Measurements from ENCODE around the gene INSM2.

The INSM2 gene

GRCh38 chr14:35533357-35534207, at the start of gene INSM2:
Gene INSM2 (plus strand): TSS chr14:35534164. CDS start chr14:35534253, 89 bp downstream.
- peak; percentile 81 for DNase-seq (ENCODE audit: low spot score)
- TF ChIP-seq, protein P1, sequence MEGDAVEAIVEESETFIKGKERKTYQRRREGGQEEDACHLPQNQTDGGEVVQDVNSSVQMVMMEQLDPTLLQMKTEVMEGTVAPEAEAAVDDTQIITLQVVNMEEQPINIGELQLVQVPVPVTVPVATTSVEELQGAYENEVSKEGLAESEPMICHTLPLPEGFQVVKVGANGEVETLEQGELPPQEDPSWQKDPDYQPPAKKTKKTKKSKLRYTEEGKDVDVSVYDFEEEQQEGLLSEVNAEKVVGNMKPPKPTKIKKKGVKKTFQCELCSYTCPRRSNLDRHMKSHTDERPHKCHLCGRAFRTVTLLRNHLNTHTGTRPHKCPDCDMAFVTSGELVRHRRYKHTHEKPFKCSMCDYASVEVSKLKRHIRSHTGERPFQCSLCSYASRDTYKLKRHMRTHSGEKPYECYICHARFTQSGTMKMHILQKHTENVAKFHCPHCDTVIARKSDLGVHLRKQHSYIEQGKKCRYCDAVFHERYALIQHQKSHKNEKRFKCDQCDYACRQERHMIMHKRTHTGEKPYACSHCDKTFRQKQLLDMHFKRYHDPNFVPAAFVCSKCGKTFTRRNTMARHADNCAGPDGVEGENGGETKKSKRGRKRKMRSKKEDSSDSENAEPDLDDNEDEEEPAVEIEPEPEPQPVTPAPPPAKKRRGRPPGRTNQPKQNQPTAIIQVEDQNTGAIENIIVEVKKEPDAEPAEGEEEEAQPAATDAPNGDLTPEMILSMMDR (IDR thresholded peaks at IDR 0.05; ENCODE audit: extremely low read depth, missing control alignments) = no peak

- DNase-seq (ENCODE audit: low spot score) = no peak
- TF ChIP-seq, protein P1 (IDR thresholded peaks at IDR 0.05; ENCODE audit: extremely low read depth, missing control alignments) = no peak
These were observed 41.4 kb upstream of the INSM2 start for GRCh38 chr14:35492569-35493014.

DNA sequence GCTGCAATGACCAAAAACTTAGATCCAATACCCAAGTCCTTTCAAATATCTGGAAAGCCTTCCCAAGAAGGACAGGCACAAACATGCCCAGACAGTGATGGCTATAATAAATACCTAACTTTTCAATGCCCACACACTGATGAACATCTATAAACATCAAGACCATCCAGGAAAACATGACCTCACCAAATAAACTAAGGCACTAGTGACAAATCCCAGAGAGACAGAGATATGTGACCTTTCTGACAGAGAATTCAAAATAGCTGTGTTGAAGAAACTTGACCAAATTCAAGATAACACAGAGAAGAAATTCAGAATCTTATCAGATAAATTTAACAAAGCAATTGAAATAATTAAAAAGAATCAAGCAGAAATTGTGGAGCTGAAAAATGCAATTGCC, 38.7 kb upstream of the INSM2 start:
- TF ChIP-seq, protein P1 (IDR thresholded peaks at IDR 0.05; ENCODE audit: extremely low read depth, missing control alignments) = no peak
- no peak for DNase-seq (ENCODE audit: low spot score)

- TF ChIP-seq, protein P1 (IDR thresholded peaks at IDR 0.05; ENCODE audit: extremely low read depth, missing control alignments) = no peak
- no peak for DNase-seq (ENCODE audit: low spot score)
These were observed 34.8 kb upstream of the INSM2 start for GRCh38 chr14:35499180-35499579.

- TF ChIP-seq, protein P1 (IDR thresholded peaks at IDR 0.05; ENCODE audit: extremely low read depth, missing control alignments) = no peak
- DNase-seq (ENCODE audit: low spot score) = no peak
These were observed 30.3 kb upstream of the INSM2 start for GRCh38 chr14:35503646-35504045.

- DNase-seq (ENCODE audit: low spot score) = no peak
- TF ChIP-seq, protein P1 (IDR thresholded peaks at IDR 0.05; ENCODE audit: extremely low read depth, missing control alignments) = no peak
These were observed 29.7 kb upstream of the INSM2 start for GRCh38 chr14:35504260-35504659.

DNA sequence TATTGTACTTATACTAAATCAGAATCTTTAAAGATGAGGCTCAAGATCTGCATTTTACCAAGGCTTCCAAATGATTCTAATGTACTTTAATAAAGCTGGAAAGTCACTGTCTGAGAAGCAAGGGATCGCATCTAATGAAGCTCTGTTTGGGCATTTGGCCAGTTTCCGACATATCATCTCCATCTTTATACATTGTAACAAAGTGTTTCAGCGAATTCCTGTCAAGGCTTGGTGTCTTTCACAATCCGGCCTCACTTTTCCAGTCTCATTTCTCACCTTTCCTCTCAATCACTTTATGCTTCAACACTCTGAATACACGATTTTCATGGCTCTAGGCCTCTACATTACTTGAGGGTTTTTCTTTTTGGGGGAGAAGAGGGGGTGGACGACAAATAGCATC, 27.5 kb upstream of the INSM2 start:
- TF ChIP-seq, protein P1 (IDR thresholded peaks at IDR 0.05; ENCODE audit: extremely low read depth, missing control alignments) = no peak
- no peak for DNase-seq (ENCODE audit: low spot score)

Data from GM20000 (cell line).